ENCODE measurements around the gene PNMA8C. TPM values are rescaled to one million over a fixed set of nuclear protein-coding genes. Genes with fewer than 3 reads are reported as not detected.

The PNMA8C gene
- total RNA-seq, 4 donors from 2014 or later, result 0.13 TPM; not detected in 3

- peaks cover 77% of the 10 kb centered on the region for H3K36me3 ChIP-seq
- H3K9me3 ChIP-seq, result no peaks in the 10 kb centered on the region
- DNase-seq (ENCODE audit: low spot score in 2 of 2), result peak; percentile 31 to 37
- no peak overlapping the region for H3K4me3 ChIP-seq
- H3K4me1 ChIP-seq, result peaks cover 7% of the 10 kb centered on the region
- WGBS, result 68% methylated on average over 11 of the region's 11 CpGs
- no peak overlapping the region for H3K27ac ChIP-seq
- H3K27me3 ChIP-seq, result no peaks in the 10 kb centered on the region
- TF ChIP-seq POLR2AphosphoS5 (IDR thresholded peaks at IDR 0.05) (no peak), POLR2A (IDR thresholded peaks at IDR 0.05) (no peak), EP300 (IDR thresholded peaks at IDR 0.05) (no peak), CTCF (IDR thresholded peaks at IDR 0.05) (no peak)
Measured at GRCh38 chr19:46385636-46386035, 43.1 kb downstream of the PNMA8C start.

GRCh38 chr19:46384396-46384795 is 44.3 kb downstream of the PNMA8C start:
- TF ChIP-seq EP300 (IDR thresholded peaks at IDR 0.05), result no peak
- TF ChIP-seq POLR2A (IDR thresholded peaks at IDR 0.05), result no peak
- TF ChIP-seq POLR2AphosphoS5 (IDR thresholded peaks at IDR 0.05), result no peak
- no peak for TF ChIP-seq CTCF (IDR thresholded peaks at IDR 0.05)
- H3K4me3 ChIP-seq, result no peak overlapping the region
- no peak overlapping the region for H3K27ac ChIP-seq
- no peaks in the 10 kb centered on the region for H3K9me3 ChIP-seq
- no peaks in the 10 kb centered on the region for H3K27me3 ChIP-seq
- H3K36me3 ChIP-seq, result peaks cover 76% of the 10 kb centered on the region
- peaks cover 7% of the 10 kb centered on the region for H3K4me1 ChIP-seq
- DNase-seq (ENCODE audit: low spot score in 2 of 2), result peak; percentile 46 to 56
- 83% methylated on average over 6 of the region's 11 CpGs for WGBS

- H3K27me3 ChIP-seq, result no peaks in the 10 kb centered on the region
- H3K9me3 ChIP-seq, result no peaks in the 10 kb centered on the region
- H3K4me3 ChIP-seq, result no peak overlapping the region
- no peak for TF ChIP-seq CTCF (IDR thresholded peaks at IDR 0.05)
- no peak for TF ChIP-seq POLR2A (IDR thresholded peaks at IDR 0.05)
- TF ChIP-seq POLR2AphosphoS5 (IDR thresholded peaks at IDR 0.05), result no peak
- TF ChIP-seq EP300 (IDR thresholded peaks at IDR 0.05), result no peak
- DNase-seq (ENCODE audit: low spot score in 2 of 2), result peak; percentile 38 to 46
- 86% methylated on average over 5 of the region's 7 CpGs for WGBS
- H3K27ac ChIP-seq, result no peak overlapping the region
- H3K36me3 ChIP-seq, result peaks cover 74% of the 10 kb centered on the region
- peaks cover 12% of the 10 kb centered on the region for H3K4me1 ChIP-seq
Measured at GRCh38 chr19:46383846-46384245, 44.9 kb downstream of the PNMA8C start.

GRCh38 chr19:46383171-46383815 is 45.4 kb downstream of the PNMA8C start:
- Histone ChIP-seq H3K27ac (no peak overlapping the region), H3K4me3 (no peak overlapping the region), H3K9me3 (no peaks in the 10 kb centered on the region), H3K4me1 (peaks cover 17% of the 10 kb centered on the region), H3K36me3 (peaks cover 70% of the 10 kb centered on the region), H3K27me3 (no peaks in the 10 kb centered on the region)
- TF ChIP-seq CTCF (IDR thresholded peaks at IDR 0.05) (no peak), POLR2A (IDR thresholded peaks at IDR 0.05) (no peak), POLR2AphosphoS5 (IDR thresholded peaks at IDR 0.05) (no peak), EP300 (IDR thresholded peaks at IDR 0.05) (no peak)
- peak; percentile 29 to 69 for DNase-seq (ENCODE audit: low spot score in 2 of 2)
- 94% methylated on average over 22 of the region's 23 CpGs for WGBS

GRCh38 chr19:46381756-46382345 is 46.9 kb downstream of the PNMA8C start:
- 86% methylated on average over 15 of the region's 15 CpGs for WGBS
- Histone ChIP-seq H3K4me1 (peaks cover 30% of the 10 kb centered on the region), H3K9me3 (no peaks in the 10 kb centered on the region), H3K27me3 (no peaks in the 10 kb centered on the region), H3K4me3 (no peak overlapping the region), H3K36me3 (peaks cover 65% of the 10 kb centered on the region), H3K27ac (no peak overlapping the region)
- no peak for TF ChIP-seq POLR2AphosphoS5 (IDR thresholded peaks at IDR 0.05)
- TF ChIP-seq EP300 (IDR thresholded peaks at IDR 0.05), result no peak
- no peak for TF ChIP-seq CTCF (IDR thresholded peaks at IDR 0.05)
- TF ChIP-seq POLR2A (IDR thresholded peaks at IDR 0.05), result no peak
- DNase-seq (ENCODE audit: low spot score in 2 of 2), result peak in 1 of 2 donors; percentile 69
